Natural killer cell (primary cell): ENCODE data around the gene SPATA20. TPM values are rescaled to one million over a fixed set of nuclear protein-coding genes. Genes with fewer than 3 reads are reported as not detected.

Experiments used
- ATAC-seq, 3 donors: fragments of 150-1000 bp in 2 of 3; fragments of 200-7000 bp in 1 of 3; cut with Tn5 transposase; 1 replicate in 1 of 3; 2 replicates in 2 of 3; pipeline ENCODE4 v1.10.0; 2021; ENCODE audit warnings: mild to moderate bottlenecking in 2 of 3, moderate library complexity in 2 of 3
- DNase-seq, 2 donors: peaks; one replicate each; pipeline versions ENCODE4 v3.0.0 to v3.0.0-alpha.2; 2013 to 2021; ENCODE audit warnings: mixed read lengths in 1 of 2
- H3K27ac ChIP-seq: one replicate; pipeline ENCODE4 v1.5.1; 2013; ENCODE audit warnings: mild to moderate bottlenecking, low read length
- H3K27me3 ChIP-seq: one replicate; pipeline ENCODE4 v1.6.1; 2013; ENCODE audit warnings: low read length; ENCODE audit not compliant: control insufficient read depth, insufficient read depth
- H3K36me3 ChIP-seq: one replicate; pipeline ENCODE4 v1.6.1; 2013; ENCODE audit warnings: low read length; ENCODE audit not compliant: control insufficient read depth, insufficient read depth
- H3K4me1 ChIP-seq: one replicate; pipeline ENCODE4 v1.6.1; 2013; ENCODE audit warnings: low read length; ENCODE audit not compliant: control insufficient read depth, insufficient read depth
- H3K4me3 ChIP-seq: one replicate; pipeline ENCODE4 v1.5.1; 2013; ENCODE audit warnings: low read length
- H3K9me3 ChIP-seq: one replicate; pipeline ENCODE4 v1.6.1; 2013; ENCODE audit warnings: low read length; ENCODE audit not compliant: control insufficient read depth, insufficient read depth
- H3K27ac Mint-ChIP-seq, 2 donors: one replicate each; pipeline ENCODE4 v1.8.0; 2022; ENCODE audit warnings: mild to moderate bottlenecking in 2 of 2, mixed read lengths in 2 of 2, moderate library complexity in 1 of 2
- H3K27me3 Mint-ChIP-seq, 2 donors: one replicate each; pipeline ENCODE4 v1.8.0; 2022; ENCODE audit warnings: low read depth in 2 of 2, mixed read lengths in 2 of 2
- H3K36me3 Mint-ChIP-seq: one replicate; pipeline ENCODE4 v1.8.0; 2022; ENCODE audit warnings: mixed read lengths
- H3K4me1 Mint-ChIP-seq, 2 donors: one replicate each; pipeline ENCODE4 v1.8.0; 2022; ENCODE audit warnings: mixed read lengths in 2 of 2
- H3K4me3 Mint-ChIP-seq: one replicate; pipeline ENCODE4 v1.8.0; 2022; ENCODE audit warnings: mild to moderate bottlenecking, moderate library complexity, mixed read lengths
- H3K9me3 Mint-ChIP-seq, 2 donors: one replicate each; pipeline ENCODE4 v1.8.0; 2022; ENCODE audit warnings: mixed read lengths in 2 of 2
- CTCF ChIP-seq: fragments of 200-600 bp; IDR thresholded peaks from one replicate; pipeline ENCODE4 v1.8.0; 2022; ENCODE audit warnings: antibody characterized with exemption
- WGBS: methylation state at CpG from one replicate; pipeline ENCODE4 v1.1.7; 2013; ENCODE audit warnings: missing lambda C conversion rate; ENCODE audit not compliant: insufficient coverage; 5-methylcytosine and 5-hydroxymethylcytosine counted together
- intact Hi-C: fragments of 100-400 bp; cut with micrococcal nuclease; formaldehyde crosslinking; loops from one replicate; pipeline ENCODE4 v1.14.2; 2022
- total RNA-seq, 4 donors: library from RNA; stranded (reverse); fragments of 120-200 nt in 1 of 4; gene quantifications; one replicate each; pipeline versions ENCODE4 v1.2.3 to v1.2.4, GENCODE V29; 2013 to 2022

The SPATA20 gene
- total RNA-seq, 3 donors from 2014 or later (not counting 1 experiment from before 2014, with no cell fraction given), result 30.7 to 45.5 (median 32.5) TPM

GRCh38 chr17:50517504-50518383, 29.2 kb upstream of the SPATA20 start:
- Mint-ChIP-seq H3K36me3 (no peaks in the 10 kb centered on the region), H3K9me3 (no peaks in the 10 kb centered on the region), H3K27ac (no peak overlapping the region), H3K4me1 (no peaks in the 10 kb centered on the region), H3K27me3 (peaks cover 0 to 6% of the 10 kb centered on the region in 2 donors), H3K4me3 (no peak overlapping the region)
- Histone ChIP-seq H3K36me3 (no peaks in the 10 kb centered on the region), H3K27ac (no peak overlapping the region), H3K4me3 (no peak overlapping the region), H3K27me3 (no peaks in the 10 kb centered on the region), H3K9me3 (no peaks in the 10 kb centered on the region), H3K4me1 (no peaks in the 10 kb centered on the region)
- 87% methylated on average over 8 of the region's 8 CpGs for WGBS
- intact Hi-C loops, result no loop called here
- ATAC-seq (no peak), DNase-seq (no peak)
- no peak for TF ChIP-seq CTCF

GRCh38 chr17:50518384-50519023, 28.5 kb upstream of the SPATA20 start:
- Histone ChIP-seq H3K4me3 (no peak overlapping the region), H3K36me3 (no peaks in the 10 kb centered on the region), H3K27ac (no peak overlapping the region), H3K4me1 (no peaks in the 10 kb centered on the region), H3K9me3 (no peaks in the 10 kb centered on the region), H3K27me3 (no peaks in the 10 kb centered on the region)
- no peak overlapping the region for H3K27ac Mint-ChIP-seq
- no peaks in the 10 kb centered on the region for H3K36me3 Mint-ChIP-seq
- no peaks in the 10 kb centered on the region for H3K4me1 Mint-ChIP-seq
- 94% methylated on average over 13 of the region's 13 CpGs for WGBS
- intact Hi-C loops, result no loop called here
- DNase-seq (no peak), ATAC-seq (no peak)
- H3K27me3 Mint-ChIP-seq, result peaks cover 0 to 6% of the 10 kb centered on the region in 2 donors
- no peak for TF ChIP-seq CTCF
- H3K9me3 Mint-ChIP-seq, result no peaks in the 10 kb centered on the region
- no peak overlapping the region for H3K4me3 Mint-ChIP-seq

DNA sequence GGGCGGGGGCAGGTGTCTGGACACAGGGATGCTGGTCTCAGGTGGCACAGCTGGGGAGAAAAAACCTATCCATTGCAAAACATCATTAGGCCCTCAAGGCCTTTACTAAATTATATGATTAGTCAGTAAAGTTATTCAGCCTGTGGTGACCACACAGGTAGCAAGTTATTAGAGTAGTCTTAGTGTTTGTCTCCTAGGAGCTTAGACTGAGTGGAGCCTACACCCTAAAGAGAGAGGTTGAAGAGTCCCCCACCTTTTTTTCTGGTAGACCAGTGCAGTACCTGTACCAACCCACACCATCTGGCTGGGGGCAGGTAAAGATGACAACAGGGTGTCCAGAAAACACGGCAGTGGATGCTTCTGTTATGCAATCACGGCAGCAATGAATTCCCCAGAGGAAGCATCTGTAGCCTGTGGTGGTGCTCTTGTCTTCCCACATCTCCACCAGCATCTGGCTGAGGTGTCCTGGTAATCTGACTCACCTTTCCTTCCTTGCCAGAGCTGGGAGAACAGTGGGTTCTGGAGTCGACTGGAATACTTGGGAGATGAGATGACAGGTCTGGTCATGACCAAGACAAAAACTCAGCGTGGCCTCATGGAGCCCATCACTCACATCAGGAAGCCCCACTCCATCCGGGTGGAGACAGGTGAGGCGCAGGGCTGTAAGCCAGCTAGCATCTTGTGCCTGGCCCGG, 27.7 kb upstream of the SPATA20 start:
- no peak for TF ChIP-seq CTCF
- Histone ChIP-seq H3K27me3 (no peaks in the 10 kb centered on the region), H3K36me3 (no peaks in the 10 kb centered on the region), H3K4me1 (no peaks in the 10 kb centered on the region), H3K9me3 (no peaks in the 10 kb centered on the region), H3K4me3 (no peak overlapping the region), H3K27ac (no peak overlapping the region)
- Mint-ChIP-seq H3K27me3 (peaks cover 0 to 6% of the 10 kb centered on the region in 2 donors), H3K4me1 (no peaks in the 10 kb centered on the region), H3K9me3 (no peaks in the 10 kb centered on the region), H3K36me3 (no peaks in the 10 kb centered on the region), H3K4me3 (no peak overlapping the region), H3K27ac (no peak overlapping the region)
- ATAC-seq (no peak), DNase-seq (no peak)
- intact Hi-C loops, result no loop called here
- 78% methylated on average over 8 of the region's 8 CpGs for WGBS
